GM13977 (cell line): ENCODE data around the gene EHD4.
A peak's percentile ranks its signal among the peaks of the same experiment; 100 is the strongest.

ENCODE experiments used
- DNase-seq: peaks from one replicate; pipeline ENCODE4 v3.0.0; 2012; ENCODE audit warnings: low spot score
- CTCF ChIP-seq: IDR thresholded peaks from 2 replicates; pipeline ENCODE4 v1.5.1; 2012; ENCODE audit warnings: mild to moderate bottlenecking, control low read depth; ENCODE audit not compliant: insufficient read depth; ENCODE audit errors: extremely low read depth, missing control alignments
- in situ Hi-C: fragments of 300-500 bp; cut with MboI; formaldehyde crosslinking; loops from one replicate; pipeline ENCODE4 v1.12.0; 2022; ENCODE audit warnings: low sequenced_read_pairs, low pct_unique_long_range_greater_than_20kb, mixed read lengths, inconsistent platforms; ENCODE audit not compliant: unreplicated experiment

EHD4 gene

GRCh38 chr15:41900526-41901380 is 71.6 kb downstream of the EHD4 start:
- in situ Hi-C loops: no loop called here
- no peak for TF ChIP-seq CTCF
- no peak for DNase-seq

- no peak for TF ChIP-seq CTCF
- no peak for DNase-seq
- in situ Hi-C loops: no loop called here
Observed at GRCh38 chr15:41899854-41900442, 72.4 kb downstream of the EHD4 start.

- in situ Hi-C loops: no loop called here
- no peak for DNase-seq
- no peak for TF ChIP-seq CTCF
Observed at GRCh38 chr15:41897363-41897799, 75.0 kb downstream of the EHD4 start.

- no peak for DNase-seq
- no peak for TF ChIP-seq CTCF
- in situ Hi-C loops: no loop called here
Observed at GRCh38 chr15:41896566-41896965, 75.8 kb downstream of the EHD4 start.

- TF ChIP-seq CTCF: no peak
- in situ Hi-C loops: no loop called here
- DNase-seq: peak; percentile 19
Observed at GRCh38 chr15:41895957-41896356, 76.4 kb downstream of the EHD4 start.

- DNase-seq: no peak
- in situ Hi-C loops: no loop called here
Observed at GRCh38 chr15:41895491-41895890, 76.9 kb downstream of the EHD4 start.

More at GRCh38 chr15:41895491-41895890, 76.9 kb downstream of the EHD4 start:
- TF ChIP-seq CTCF: no peak
